HG02840 (cell line): ENCODE measurements around the gene GDPD5.

Experiments
- ATAC-seq: cut with Tn5 transposase; IDR thresholded peaks from one replicate; pipeline ENCODE4 v1.9.1; 2021; ENCODE audit warnings: mild to moderate bottlenecking, moderate library complexity, moderate number of reproducible peaks; ENCODE audit not compliant: unreplicated experiment, low FRiP score

GDPD5 gene

DNA sequence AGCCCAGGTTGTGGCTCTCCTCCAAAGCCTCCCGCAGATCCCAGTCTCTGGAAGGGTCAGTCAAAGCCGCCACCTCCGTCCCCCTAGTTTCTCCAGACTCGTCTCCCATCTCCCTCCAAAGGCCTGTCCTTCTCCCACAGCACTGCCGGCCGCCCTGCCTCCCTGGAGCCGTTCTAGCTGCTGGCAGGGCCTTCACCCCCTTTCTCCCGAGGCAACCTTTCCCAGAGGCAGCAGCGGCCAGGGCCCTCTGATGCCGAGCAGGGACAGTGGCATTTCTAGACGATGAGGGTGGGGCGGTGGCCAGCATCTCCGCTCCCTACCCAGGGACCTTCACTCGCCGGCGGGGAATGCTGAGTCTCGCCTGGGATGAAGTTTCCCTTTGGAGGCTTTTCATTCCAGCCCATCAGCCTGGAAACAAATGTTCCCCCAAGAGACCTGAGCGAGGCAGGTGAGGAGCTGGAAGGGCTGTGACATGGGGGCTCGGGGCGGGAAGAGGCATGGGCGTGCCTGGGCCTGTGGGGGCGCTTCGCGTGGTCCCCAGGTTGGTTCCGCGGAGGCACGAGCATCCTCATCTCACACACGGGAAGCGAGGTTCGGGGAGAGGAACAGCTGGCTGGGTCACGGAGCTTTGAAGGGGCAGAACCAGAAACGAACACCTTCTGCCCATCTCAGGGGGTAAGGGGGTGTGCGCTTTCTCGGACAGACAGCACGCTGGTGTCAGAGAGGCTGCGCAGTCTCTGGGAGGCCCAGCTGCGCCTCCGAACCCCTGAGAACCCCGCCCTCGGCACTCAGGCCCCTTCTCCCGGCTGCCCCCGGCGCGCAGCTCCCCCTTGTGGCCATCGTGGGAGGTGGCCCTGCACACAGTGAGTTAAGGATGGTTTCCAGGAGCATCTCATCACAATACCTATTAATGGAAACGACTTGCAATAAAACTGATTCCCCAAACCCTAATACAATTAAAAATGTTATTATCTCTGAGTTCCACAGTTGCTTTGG is 74.6 kb downstream of the GDPD5 start:
- no peak for ATAC-seq

DNA sequence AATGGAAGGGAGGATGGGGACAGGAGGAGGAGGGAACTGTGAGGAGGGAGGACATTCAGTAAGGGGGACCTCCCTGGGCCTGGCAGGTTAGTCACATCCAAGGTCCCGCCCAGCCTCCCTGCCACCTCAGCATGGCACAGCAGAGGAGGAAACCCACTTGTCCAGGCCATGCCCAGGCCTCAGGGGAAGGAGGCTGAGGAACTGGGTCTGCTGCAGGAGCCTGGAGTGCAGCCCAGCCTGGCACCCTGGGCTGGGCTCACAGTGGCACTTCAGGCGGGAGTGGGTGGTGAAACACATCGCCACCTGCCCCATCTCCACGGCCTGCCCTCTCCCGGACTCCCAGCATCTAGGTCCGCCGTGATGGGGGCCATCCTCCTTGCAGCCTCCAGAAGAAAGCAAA is 75.5 kb downstream of the GDPD5 start:
- ATAC-seq = no peak

DNA sequence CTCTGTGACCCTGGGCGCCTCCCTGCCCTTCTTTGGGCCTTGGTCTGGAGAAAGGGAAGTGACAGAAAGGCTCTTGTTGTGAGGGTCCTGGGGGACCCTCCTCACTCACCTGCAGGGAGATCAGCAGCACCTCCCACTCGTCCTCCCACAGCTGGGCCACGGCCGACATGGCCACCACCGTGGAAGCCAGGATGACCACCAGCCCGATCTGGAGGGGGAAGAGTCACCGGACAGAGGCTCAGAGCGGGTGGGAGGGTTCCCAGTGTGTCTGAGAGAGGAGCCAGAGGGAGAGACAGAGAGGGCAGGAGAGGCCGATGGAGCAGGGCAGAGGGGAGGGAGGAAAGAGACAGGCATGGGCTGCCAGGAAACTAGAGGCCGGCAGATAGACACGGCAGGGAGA is 76.0 kb downstream of the GDPD5 start:
- no peak for ATAC-seq

DNA sequence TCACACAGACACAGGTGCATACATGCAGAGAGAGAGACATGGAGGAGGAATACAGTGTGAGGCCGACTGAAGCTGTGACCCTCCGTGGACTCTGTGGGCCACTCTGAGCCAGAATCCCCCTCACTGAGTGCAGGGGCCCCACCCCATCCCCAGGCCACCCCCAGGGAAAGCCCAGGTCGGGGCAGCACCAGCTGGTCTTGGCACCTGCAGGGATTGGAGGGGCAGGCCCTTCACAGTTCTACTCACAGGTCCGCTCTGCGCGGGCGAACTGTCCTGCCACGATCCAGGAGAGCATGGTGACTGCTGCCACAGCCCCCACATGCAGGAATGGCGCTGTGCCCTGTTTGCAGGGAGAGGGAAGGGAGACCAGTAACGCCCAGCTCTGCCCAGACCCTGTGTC is 76.5 kb downstream of the GDPD5 start:
- no peak for ATAC-seq

DNA sequence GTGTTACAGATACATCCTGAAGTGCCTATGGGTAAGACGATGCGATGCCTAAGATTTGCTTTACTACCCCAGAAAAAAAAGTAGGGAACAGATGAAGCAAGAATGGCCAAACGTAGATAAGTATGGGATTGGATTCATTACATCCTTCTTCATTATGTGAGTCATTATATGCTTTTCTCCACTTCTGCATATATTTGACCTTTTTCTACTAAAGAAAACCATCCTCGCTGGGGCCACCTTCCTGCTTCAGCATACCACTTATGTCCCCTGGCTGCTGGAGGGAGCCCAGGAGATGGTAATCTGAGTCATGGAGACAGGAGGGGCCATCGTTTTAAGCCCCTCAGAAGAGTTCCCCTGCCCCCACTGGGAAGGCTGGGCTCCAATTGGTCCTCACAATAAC is 78.3 kb downstream of the GDPD5 start:
- no peak for ATAC-seq

DNA sequence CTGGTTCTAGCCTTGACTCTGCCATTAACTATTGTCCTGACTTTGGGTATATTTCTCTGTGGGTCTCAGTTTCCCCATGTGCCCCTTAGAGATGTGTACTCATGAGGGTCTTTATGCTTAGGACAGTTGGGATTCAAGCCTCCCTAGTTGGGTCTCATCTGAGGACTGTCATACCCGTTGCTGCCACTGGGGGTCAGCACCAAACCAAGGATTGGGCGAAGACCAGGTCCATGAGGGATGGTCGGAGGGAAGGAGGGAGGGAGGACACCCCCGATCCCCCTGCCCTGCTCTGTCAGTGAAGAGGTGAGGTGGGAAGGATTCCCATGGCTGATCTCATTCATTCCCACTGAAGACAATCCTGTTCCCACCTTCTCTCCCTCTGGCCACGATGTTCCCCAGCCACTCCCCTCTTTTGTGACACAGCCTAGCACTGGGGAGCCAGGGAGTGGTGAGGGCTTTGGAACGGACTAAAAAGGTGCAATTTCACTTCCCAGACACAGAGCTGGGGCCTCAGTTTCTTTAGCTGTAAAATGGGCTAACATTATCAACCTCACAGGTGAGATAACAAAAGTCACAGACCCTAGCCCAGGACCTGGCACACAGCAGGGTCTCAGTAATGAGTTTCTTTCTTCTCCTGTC is 80.3 kb downstream of the GDPD5 start:
- no peak for ATAC-seq

DNA sequence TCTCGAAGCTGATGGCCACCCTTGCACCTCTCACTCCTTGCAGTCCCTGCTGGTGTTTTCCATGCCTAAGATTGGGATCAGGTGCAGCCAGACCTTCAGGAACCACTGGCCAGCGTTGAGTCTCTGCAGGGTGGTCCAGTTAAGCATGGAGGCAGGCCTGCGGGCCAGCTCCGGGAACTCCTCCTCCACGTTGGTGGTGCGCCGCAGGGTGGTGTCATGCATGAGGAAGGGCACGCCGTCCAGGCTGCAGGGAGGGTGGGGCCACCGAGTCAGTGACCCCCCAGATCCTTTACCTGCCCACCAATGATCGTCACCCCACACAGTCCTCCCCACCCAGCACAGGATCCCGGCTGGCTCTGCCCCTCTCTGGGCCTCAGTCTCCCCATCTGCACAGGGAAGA is 82.7 kb downstream of the GDPD5 start:
- ATAC-seq = no peak

DNA sequence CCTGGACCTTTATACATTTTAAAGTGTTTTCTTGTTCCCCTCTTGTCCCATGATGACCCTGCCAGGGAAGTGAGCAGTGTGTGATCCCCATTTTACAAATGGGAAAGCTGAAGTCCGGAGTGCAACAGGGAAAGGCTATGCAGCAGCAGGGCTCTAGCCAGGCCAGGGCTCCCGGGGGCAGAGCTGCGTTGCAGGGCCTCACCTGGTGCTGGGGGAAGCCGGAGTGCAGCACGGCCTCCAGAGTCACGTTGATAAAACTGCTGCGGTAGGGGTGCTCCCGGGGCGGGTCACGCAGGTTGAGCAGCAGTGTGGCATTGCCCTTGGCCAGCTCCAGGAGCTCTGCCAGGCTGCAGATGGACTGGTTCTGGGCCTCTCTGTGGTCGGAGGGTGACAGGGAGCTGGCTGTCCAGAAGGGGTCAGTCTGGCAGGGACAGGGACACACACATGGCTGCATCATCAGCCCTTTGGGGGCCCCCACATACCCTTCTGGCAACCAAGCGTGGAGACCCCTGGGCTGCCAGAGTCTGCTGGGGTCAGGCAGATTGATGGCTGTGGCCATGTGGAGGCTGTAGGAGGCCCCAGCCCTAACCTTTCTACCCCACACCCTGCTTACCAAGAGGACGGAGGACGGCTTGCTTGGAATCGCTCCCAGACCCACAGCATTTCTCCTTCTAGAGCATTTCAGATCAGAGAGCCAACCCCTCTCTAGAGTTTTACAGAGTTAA is 83.4 kb downstream of the GDPD5 start:
- no peak for ATAC-seq

DNA sequence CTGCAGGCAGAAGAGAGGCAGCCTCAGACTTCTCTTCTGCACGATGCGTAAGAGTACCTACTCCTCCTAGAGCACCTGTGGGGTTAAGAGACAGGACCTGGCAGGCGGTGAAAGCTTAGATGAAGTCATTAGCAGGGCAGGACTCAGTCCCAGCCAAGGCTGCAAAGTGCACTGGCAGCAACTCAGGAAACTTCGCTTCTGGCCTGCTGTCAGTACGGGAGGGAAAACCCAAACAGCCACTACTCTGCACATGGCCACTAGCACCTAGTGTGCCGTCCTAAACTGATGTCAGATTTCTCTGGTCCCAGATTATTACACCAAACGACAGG is 84.0 kb downstream of the GDPD5 start:
- ATAC-seq = no peak

DNA sequence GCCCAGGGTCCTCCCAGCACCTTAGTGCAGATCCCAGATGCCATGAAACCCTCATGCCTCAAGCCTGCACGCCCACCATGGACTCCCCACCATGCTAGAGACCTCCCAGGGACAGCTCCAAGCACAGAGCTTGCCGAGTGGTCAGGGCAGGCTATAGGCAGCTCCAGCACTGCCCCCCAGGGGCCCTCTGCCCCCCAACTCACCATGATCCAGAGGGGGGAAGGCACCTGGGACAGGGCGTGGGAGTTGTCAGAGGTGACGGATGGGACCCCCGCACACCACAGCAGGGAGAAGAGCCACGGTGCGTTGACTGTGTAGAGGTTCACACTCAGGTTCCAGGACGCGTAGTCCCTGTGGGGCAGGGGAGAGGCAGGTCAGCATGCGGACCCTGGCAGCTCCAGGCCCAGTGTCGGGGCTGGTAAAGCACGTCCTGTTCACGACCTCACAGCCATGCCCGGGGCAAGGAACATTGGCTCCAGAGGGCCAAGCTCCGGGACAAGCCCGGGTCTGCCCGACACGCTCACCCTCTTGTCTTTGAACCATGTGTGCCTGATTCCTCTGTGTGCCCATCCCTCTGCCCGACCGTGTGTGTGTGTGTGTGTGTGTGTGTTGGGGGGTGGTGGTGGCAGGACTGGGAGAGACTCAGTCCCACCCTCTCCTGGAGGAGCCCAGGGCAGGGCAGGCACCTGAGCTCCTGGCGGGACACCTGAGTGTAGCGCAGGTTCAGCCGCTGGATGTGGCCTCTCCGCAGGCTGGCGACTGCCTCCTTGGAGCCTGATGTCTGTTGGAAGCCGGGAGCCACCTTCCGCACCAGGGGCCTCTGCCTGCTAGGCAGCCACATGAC is 84.6 kb downstream of the GDPD5 start:
- ATAC-seq = no peak

DNA sequence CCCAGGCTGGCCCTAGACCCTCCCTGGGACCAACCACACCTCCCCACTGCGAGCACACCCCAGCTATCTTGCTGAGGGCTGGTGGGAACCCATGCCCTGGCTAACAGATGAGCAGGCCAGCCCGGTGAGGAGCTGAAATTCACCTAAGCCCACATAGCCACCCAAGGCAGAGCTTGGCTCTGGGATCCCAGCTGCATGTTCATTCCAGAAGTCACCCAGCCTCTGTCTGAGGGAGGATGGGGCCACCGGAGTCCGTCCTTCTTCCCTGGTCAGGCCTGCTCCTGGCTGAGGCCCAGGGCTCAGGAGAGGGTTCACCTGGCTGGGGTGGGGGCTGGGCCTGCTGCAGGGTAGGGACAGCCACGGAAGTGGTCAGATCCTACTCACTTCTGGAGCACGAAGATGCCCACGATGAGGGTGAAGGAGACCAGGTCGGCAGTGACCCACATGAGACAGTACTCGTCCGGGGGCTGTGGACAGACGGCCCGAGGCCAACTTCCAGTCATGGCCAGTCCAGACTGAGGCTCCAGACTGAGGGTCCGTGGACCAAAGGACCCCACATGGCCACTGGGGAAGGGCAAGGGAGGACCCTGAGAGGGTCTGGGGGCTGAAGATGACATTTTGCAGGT is 86.1 kb downstream of the GDPD5 start:
- no peak for ATAC-seq

DNA sequence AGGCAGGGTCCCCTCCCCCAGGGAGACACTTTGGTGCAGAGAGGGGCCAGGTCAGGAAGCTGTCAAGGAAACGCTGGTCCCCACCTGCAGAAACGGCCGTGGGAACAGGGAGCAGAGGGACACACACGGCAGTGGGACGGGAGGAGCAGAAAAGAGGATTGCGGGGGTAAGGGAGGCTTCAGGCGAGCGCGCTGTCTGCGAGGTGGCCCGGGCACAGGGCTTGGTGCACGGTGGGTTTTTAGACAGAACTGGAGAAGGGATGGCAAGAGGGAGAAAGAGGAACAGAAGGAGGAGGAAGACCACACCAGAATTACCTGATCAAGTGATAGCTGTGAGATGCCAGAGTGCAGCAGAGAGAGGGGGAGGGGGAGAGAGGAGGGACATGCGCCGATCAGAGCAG is 86.7 kb downstream of the GDPD5 start:
- no peak for ATAC-seq

DNA sequence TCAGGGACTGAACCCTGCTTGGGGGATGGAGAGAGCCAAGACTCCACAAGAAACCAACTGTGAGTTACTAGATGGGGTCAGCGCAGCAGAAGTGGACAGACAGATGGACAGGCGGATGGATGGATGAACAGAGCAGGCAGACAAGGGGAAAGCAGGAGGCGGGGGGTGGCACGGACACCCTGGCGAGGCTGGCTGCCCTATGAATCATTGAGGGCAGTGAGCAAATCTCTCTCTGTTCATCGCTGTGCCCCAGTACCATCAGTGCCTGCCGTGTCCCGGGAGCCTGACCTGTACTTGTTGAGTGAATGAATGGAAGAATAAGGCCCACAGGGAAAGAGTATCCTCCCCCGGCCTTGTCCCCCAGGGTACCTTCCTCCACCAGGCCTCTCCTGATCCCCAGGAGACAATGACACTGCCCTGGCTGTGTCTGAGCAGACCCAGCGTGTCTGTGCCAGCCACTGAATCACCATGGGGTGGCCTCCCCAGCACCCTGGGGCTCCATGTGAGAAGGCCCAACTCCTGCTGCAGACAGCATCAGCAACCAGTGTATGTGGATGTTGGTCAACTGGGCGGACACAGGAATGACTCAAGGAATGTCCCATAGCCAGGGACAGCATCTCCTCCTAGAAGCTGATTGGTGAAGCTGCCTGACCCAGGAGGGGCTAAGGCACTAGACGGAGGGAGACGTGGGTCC is 87.6 kb downstream of the GDPD5 start:
- ATAC-seq = no peak

DNA sequence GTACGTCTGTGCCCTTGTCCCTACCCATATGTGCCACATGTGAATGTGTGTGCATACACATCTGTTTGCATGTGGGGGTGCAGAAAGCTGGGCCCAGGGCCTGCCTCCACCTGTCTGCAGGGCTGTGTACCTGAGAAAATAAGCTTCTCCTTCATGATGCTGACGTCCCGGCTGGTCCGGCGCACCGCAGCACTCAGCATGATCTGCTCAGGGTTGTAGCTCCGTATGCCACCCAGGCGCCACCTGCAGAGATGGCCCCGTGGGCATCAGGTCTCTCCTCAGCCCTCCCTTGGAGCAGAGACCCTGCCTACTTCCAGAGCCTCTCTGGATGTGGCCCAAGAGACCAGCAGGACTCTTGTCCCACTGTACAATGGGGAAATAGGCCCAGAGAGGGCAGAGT is 88.9 kb downstream of the GDPD5 start:
- no peak for ATAC-seq

DNA sequence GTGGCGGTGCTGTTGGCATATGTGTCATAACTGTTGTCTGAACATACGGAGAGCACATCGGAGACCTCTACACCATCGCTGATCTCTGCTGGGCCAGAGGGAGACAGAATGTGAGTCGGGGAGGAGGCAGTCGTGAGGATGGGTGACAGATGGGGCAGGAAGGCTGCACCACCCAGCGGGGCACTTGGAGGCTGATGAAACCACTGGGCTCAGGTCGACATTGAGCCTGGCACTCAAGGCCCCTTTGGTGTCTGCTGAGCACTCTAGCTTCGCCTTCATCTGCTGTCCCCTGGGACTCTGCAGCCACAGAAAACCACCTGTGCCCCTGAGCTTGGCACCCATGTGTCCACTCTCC is 90.2 kb downstream of the GDPD5 start:
- no peak for ATAC-seq

DNA sequence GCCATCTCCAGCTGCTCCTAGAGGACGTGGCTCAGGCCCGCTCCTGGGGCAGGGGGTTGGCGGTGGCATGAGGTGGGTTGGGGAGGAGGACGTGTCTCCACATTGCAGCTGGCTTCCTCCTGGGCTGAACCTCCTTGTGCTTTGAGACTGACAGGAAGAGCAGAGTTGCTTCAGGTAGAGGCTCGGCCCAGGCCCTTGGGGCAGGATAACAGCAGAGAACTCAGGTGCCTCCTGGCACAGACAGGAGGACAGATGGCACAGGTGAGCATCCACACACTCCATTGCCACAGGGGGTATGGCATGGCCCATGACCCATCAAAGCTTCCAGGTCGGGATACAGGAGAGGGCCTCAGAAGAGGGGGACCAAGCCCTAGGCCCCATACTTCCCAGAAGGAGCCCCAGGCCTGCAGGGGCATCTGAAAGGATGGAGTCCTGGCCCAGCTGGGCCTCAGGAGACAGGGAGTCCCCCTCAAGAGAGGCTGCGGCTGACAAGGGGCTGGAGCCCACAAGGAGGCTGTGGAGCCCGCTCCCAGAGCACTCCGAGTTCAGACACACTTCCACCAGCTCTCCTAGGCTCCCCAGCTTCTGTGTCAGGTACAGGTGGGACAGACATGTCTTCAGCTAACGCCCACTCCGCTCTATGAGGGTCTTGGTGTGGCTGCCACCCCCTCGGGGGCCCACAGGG is 90.7 kb downstream of the GDPD5 start:
- no peak for ATAC-seq

DNA sequence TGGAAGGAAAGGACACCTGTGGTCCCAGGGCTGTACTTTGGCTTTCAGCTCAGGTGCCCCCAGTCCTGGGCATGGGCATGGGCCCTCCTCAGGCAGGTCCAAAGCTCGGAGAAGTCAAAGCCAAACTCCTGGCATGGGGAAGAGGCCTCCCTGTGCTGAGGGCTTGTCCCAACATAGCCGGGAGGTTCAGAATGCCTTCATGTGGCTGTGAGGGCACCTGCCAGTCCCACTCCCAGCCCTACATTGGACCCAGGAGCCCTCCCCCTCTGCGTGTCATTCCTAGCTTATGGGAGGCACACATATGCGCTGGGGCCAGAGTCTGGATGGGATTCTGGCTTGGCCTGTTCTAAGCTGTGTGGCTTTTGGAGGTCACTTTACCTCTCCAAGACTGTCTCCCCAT is 91.7 kb downstream of the GDPD5 start:
- ATAC-seq = no peak

DNA sequence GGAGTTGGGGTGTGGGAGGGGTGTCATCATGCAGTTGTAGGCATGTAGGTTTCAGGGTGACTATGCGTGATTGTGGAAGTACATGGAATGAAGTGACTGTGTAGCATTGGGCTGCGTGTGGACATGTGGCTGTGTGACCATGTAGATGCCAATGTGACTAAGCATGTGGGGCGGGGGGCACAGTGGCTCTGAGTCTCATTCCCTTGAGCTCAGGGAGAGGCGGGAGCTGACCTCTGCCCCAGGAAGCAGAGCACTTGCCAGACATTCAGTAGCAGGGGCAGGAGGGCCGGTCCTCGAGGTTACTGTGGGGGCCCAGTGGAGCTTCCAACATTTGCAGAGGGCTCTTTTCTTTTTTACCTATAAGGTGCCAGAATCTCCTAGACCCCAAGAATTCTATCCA is 92.3 kb downstream of the GDPD5 start:
- no peak for ATAC-seq

DNA sequence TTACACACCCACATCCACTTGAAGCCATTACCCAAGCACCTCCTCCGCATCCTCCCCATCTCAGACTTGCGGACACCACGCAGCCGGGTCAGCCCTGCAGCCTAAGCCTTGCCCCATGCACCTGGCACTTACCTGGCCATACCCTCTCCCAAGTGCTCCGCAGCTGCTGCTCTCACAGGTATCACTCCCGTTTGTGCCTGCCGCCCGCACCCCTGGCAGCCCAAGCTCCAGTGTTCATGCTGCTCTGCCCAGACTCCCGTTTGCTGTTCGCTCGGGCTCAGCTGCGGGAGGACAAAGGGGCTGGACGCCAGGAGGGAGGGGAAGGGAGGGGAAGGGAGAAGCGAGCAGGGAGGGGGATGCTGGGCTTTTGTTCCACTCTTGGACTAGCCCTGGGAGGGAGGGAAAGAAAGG is 92.8 kb downstream of the GDPD5 start, which contains the start of gene KLHL35:
Gene KLHL35, minus strand, starts transcription at position 293 of the 411 bp plus-strand sequence. CDS start 2,574 bp downstream, outside the sequence.
- ATAC-seq = no peak
